Activated B cell treated with CpG ODN at 0.5 μM for 24 hours (primary cell): ENCODE data around the gene DSG3. TPM values are rescaled to one million over a fixed set of nuclear protein-coding genes. Genes with fewer than 3 reads are reported as not detected.

Source experiments
- ATAC-seq: fragments of 200-7000 bp; cut with Tn5 transposase; one replicate; pipeline ENCODE4 v1.10.0; 2021; ENCODE audit warnings: low read depth, mild to moderate bottlenecking, moderate library complexity
- CTCF ChIA-PET: fragments of 350-600 bp; sonication (Branson Sonifier 250); formaldehyde crosslinking; loops from one replicate; lab custom pipeline; 2021; ENCODE audit warnings: antibody characterized with exemption; lab: Charles Lee
- POLR2A ChIA-PET: fragments of 350-600 bp; sonication (Branson Sonifier 250); formaldehyde crosslinking; loops from one replicate; lab custom pipeline; 2021; ENCODE audit warnings: antibody characterized with exemption; lab: Charles Lee
- DNase-seq: peaks from one replicate; pipeline ENCODE4 v3.0.0; 2022
- H3K27ac Mint-ChIP-seq: one replicate; pipeline ENCODE4 v1.8.0; 2020; ENCODE audit warnings: mixed read lengths
- H3K27me3 Mint-ChIP-seq: one replicate; pipeline ENCODE4 v1.8.0; 2021; ENCODE audit warnings: mixed read lengths
- H3K36me3 Mint-ChIP-seq: one replicate; pipeline ENCODE4 v1.8.0; 2021; ENCODE audit warnings: low read depth, mixed read lengths
- H3K4me1 Mint-ChIP-seq: one replicate; pipeline ENCODE4 v1.8.0; 2021; ENCODE audit warnings: mixed read lengths
- H3K4me3 Mint-ChIP-seq: one replicate; pipeline ENCODE4 v1.8.0; 2020; ENCODE audit warnings: mild to moderate bottlenecking, mixed read lengths
- H3K9me3 Mint-ChIP-seq: one replicate; pipeline ENCODE4 v1.8.0; 2020; ENCODE audit warnings: mixed read lengths
- intact Hi-C: fragments of 100-400 bp; cut with micrococcal nuclease; formaldehyde crosslinking; loops from one replicate; pipeline ENCODE4 v1.15.1; 2024
- total RNA-seq: library from RNA; stranded (reverse); gene quantifications from 2 replicates; pipeline ENCODE4 v1.2.3, GENCODE V29; 2022
- TF ChIP-seq, protein P1 (sequence below): fragments of 200-600 bp; IDR thresholded peaks from one replicate; pipeline ENCODE4 v1.8.0; 2022; ENCODE audit warnings: antibody characterized with exemption, mild to moderate bottlenecking

DSG3 gene, protein sequence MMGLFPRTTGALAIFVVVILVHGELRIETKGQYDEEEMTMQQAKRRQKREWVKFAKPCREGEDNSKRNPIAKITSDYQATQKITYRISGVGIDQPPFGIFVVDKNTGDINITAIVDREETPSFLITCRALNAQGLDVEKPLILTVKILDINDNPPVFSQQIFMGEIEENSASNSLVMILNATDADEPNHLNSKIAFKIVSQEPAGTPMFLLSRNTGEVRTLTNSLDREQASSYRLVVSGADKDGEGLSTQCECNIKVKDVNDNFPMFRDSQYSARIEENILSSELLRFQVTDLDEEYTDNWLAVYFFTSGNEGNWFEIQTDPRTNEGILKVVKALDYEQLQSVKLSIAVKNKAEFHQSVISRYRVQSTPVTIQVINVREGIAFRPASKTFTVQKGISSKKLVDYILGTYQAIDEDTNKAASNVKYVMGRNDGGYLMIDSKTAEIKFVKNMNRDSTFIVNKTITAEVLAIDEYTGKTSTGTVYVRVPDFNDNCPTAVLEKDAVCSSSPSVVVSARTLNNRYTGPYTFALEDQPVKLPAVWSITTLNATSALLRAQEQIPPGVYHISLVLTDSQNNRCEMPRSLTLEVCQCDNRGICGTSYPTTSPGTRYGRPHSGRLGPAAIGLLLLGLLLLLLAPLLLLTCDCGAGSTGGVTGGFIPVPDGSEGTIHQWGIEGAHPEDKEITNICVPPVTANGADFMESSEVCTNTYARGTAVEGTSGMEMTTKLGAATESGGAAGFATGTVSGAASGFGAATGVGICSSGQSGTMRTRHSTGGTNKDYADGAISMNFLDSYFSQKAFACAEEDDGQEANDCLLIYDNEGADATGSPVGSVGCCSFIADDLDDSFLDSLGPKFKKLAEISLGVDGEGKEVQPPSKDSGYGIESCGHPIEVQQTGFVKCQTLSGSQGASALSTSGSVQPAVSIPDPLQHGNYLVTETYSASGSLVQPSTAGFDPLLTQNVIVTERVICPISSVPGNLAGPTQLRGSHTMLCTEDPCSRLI
- not detected in 2 replicates for total RNA-seq

- CTCF ChIA-PET: no interaction called here
Observed at GRCh38 chr18:31447530-31448191, at the start of gene DSG3. Gene DSG3, plus strand, starts transcription at chr18:31447741. Its CDS starts 137 bp downstream, at chr18:31447878.

GRCh38 chr18:31398191-31398590, 49.4 kb upstream of the DSG3 start:
- Mint-ChIP-seq H3K4me3 (no peak overlapping the region), H3K27ac (no peak overlapping the region), H3K9me3 (no peaks in the 10 kb centered on the region), H3K27me3 (no peaks in the 10 kb centered on the region), H3K4me1 (no peaks in the 10 kb centered on the region), H3K36me3 (no peaks in the 10 kb centered on the region)
- ATAC-seq (no peak), DNase-seq (no peak)
- TF ChIP-seq, protein P1, sequence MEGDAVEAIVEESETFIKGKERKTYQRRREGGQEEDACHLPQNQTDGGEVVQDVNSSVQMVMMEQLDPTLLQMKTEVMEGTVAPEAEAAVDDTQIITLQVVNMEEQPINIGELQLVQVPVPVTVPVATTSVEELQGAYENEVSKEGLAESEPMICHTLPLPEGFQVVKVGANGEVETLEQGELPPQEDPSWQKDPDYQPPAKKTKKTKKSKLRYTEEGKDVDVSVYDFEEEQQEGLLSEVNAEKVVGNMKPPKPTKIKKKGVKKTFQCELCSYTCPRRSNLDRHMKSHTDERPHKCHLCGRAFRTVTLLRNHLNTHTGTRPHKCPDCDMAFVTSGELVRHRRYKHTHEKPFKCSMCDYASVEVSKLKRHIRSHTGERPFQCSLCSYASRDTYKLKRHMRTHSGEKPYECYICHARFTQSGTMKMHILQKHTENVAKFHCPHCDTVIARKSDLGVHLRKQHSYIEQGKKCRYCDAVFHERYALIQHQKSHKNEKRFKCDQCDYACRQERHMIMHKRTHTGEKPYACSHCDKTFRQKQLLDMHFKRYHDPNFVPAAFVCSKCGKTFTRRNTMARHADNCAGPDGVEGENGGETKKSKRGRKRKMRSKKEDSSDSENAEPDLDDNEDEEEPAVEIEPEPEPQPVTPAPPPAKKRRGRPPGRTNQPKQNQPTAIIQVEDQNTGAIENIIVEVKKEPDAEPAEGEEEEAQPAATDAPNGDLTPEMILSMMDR: no peak
- CTCF ChIA-PET: no interaction called here
- intact Hi-C loops: no loop called here
- POLR2A ChIA-PET: no interaction called here

More at GRCh38 chr18:31447530-31448191, at the start of gene DSG3:
- Mint-ChIP-seq H3K36me3 (no peaks in the 10 kb centered on the region), H3K4me3 (no peak within 1 kb of the TSS), H3K4me1 (no peaks in the 10 kb centered on the region), H3K9me3 (no peaks in the 10 kb centered on the region), H3K27me3 (no peaks in the 10 kb centered on the region), H3K27ac (no peak within 1 kb of the TSS)
- TF ChIP-seq, protein P1: no peak
- POLR2A ChIA-PET: no interaction called here
- intact Hi-C loops: no loop called here
- no peak for ATAC-seq
- no peak for DNase-seq

- intact Hi-C loops: no loop called here
- Mint-ChIP-seq H3K27me3 (no peaks in the 10 kb centered on the region), H3K9me3 (no peaks in the 10 kb centered on the region), H3K36me3 (no peaks in the 10 kb centered on the region), H3K4me3 (no peak overlapping the region), H3K27ac (no peak overlapping the region), H3K4me1 (no peaks in the 10 kb centered on the region)
- ChIA-PET CTCF (no interaction called here), POLR2A (no interaction called here)
- TF ChIP-seq, protein P1: no peak
- ATAC-seq: no peak
- DNase-seq: no peak
Observed at GRCh38 chr18:31399306-31400032, 48.1 kb upstream of the DSG3 start.

- DNase-seq: no peak
- ChIA-PET POLR2A (no interaction called here), CTCF (no interaction called here)
- Mint-ChIP-seq H3K4me1 (no peaks in the 10 kb centered on the region), H3K9me3 (no peaks in the 10 kb centered on the region), H3K27me3 (no peaks in the 10 kb centered on the region), H3K27ac (no peak overlapping the region), H3K4me3 (no peak overlapping the region), H3K36me3 (no peaks in the 10 kb centered on the region)
- intact Hi-C loops: no loop called here
- TF ChIP-seq, protein P1: no peak
- ATAC-seq: no peak
Observed at GRCh38 chr18:31401156-31402025, 46.1 kb upstream of the DSG3 start.
